ENCODE measurements around the gene GSN. TPM values are rescaled to one million over a fixed set of nuclear protein-coding genes. Genes with fewer than 3 reads are reported as not detected.

The GSN gene
- total RNA-seq (1 to 10 TPM; 7.0 to 7.9 TPM), polyA plus RNA-seq (1 to 10 TPM; 2.0 to 3.3 (median 3.0) TPM), total RNA-seq (1.5 to 7.6 (median 4.2) reads per million in 6 experiments)

DNA sequence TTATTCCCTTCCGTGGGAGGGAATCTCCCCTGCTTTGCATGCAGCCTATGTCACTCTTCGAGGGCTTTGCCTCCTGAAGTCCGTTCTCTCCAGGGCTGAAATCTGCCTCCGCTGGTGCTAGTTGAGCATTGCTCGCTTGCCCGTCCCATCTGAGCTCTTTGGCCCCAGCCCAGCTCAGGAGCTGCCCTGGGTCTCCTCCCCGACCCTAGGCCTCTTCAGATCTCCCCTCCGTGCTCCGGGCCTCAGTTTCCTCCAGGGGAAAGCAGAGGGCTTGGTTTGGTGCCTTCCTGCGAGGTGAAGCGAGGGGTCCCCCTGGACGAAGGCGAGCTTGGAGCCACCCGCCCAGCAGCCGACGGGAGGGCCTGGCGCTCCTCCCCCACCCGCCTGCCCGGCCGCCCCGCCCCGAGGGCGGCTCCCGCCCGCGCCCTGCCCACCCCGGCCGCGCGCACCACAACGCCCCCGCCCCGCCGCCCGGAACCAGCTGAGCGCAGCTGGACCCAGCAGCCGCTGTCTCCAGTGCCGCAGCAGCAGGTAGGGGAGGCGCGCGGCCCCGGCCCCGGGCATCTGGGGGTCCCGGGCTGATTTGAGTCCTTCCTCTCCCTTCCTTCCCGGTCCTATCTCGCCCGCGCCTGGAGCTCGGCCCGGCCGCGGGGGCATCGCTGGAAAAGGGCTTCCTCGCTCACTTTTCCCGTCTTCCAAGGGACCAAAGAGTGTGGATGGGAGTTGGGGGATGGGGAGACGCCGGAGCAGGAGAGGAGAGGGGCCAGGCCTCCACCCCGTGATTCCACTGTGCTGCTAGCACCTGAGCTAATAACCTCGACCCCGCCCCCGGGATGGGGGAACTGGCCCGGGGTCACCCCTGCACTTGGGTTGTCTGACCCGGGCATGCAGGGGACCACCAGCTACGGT, at the start of gene GSN:
TSS of gene GSN (plus strand) at position 474 of the 909 bp plus-strand sequence. CDS start 33,810 bp downstream, outside the sequence.
- Mint-ChIP-seq H3K4me1 (peaks cover 6 to 47% (median 18%) of the 10 kb centered on the region in 4 donors), H3K4me3 (peak within 1 kb of the TSS; percentile 73 to 88 (median 83)), H3K9me3 (no peaks in the 10 kb centered on the region), H3K27ac (peak within 1 kb of the TSS in 7 of 10 donors; percentile 3 to 62 (median 35)), H3K36me3 (peaks cover 0 to 2% (median 0%) of the 10 kb centered on the region in 3 donors), H3K27me3 (peaks cover 0 to 16% (median 7%) of the 10 kb centered on the region in 5 donors)
- DNase-seq = peak; percentile 4 to 68 (median 32)
- POLR2A ChIA-PET = no interaction called here
- peak; percentile 78 to 92 for ATAC-seq

DNA sequence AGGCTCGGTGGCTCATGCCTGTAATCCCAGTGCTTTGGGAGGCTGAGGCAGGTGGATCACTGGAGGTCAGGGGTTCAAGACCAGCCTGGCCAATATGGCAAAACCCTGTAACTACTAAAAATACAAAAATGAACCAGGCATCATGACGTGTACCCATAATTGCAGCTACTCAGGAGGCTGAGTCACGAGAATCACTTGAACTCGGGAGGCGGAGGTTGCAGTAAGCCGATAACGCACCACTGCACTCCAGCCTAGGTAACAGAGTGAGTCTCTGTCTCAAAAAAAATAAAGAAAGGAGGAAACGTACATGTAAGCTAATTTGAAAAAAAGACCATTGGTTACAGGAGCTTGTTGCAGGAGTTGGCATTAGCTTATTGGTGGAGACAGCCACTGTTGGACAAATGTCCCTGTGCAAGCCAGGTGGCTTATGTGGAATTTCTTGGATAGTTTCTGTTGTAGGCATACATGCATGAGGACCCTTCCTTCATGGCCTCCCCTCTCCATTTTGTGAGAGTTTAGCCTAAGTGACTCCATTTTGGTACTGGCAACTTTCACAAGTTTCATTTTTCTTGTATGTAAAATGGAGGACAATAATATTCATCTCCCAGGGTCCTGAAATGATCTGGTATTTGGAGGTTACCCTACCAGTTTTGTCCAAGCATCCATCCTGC, 49.5 kb upstream of the GSN start:
- ATAC-seq = no peak
- POLR2A ChIA-PET = no interaction called here

DNA sequence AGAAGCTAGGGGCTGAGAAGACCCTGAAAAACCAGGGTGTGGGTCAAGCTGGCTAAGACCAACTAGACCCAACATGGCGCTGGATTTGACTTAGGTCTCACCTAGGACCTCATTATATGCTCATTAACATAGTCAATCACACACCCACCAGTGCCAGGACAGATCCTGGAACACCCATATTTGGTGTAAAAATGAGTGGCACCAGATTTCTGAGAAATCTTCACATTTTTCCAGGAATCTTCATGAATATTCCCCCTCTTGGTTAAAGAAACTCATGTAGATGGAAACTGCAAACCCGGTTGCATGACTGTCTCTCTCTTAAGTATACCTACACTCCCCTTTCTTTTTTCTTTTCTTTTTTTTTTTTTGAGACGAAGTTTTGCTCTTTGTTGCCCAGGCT, 48.4 kb upstream of the GSN start:
- Mint-ChIP-seq H3K9me3 (no peaks in the 10 kb centered on the region), H3K27ac (no peak overlapping the region), H3K4me3 (no peak overlapping the region), H3K4me1 (peaks cover 0 to 2% (median 0%) of the 10 kb centered on the region in 4 donors), H3K36me3 (peaks cover 0 to 2% (median 0%) of the 10 kb centered on the region in 3 donors), H3K27me3 (no peaks in the 10 kb centered on the region)
- ATAC-seq (no peak), DNase-seq (no peak)
- POLR2A ChIA-PET = no interaction called here

More for the DNA sequence above, 49.5 kb upstream of the GSN start:
- Mint-ChIP-seq H3K27me3 (no peaks in the 10 kb centered on the region), H3K36me3 (peaks cover 0 to 2% (median 0%) of the 10 kb centered on the region in 3 donors), H3K4me1 (peaks cover 0 to 4% (median under 1%) of the 10 kb centered on the region in 4 donors), H3K9me3 (no peaks in the 10 kb centered on the region), H3K4me3 (no peak overlapping the region), H3K27ac (no peak overlapping the region)
- no peak for DNase-seq

DNA sequence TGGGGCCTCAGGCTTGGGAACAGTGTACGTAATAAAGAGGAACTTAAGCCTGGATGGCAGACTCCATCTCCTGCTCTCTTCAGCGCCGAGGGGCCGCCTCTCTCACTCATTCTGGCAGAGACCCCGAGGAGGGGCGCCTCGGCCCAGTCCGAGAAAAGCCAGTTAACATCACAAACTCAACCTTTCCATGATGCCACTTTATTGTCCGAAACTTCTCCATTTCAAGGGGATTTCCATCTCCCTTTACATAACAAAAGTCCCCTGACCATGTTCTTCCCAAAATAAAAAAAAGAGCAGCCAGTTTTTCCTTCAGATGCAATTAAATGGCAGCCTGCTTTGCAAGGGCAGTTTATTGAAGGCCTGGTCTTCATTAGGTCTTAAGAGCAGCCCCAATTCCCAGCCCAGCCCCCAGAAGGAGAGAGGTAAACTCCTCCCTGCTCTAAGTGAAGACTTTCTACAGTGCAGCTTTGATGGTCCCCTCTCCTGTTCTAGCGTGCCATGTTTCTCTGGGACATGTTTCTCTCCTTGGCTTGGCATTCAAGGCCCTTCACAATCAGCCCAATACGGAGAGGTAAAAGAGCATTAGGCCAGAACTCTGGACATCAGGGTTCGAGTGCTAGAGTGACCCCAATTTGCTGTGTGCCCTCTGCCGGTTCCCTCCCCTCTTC, 46.8 kb upstream of the GSN start:
- no peak overlapping the region for H3K4me3 Mint-ChIP-seq
- no peak for ATAC-seq
- peaks cover 0 to 2% (median 0%) of the 10 kb centered on the region in 3 donors for H3K36me3 Mint-ChIP-seq
- no peak for DNase-seq
- H3K27ac Mint-ChIP-seq = peak overlapping the region in 1 of 10 donors; percentile 17
- H3K4me1 Mint-ChIP-seq = peaks cover 0 to 2% (median 0%) of the 10 kb centered on the region in 4 donors
- no peaks in the 10 kb centered on the region for H3K9me3 Mint-ChIP-seq
- H3K27me3 Mint-ChIP-seq = no peaks in the 10 kb centered on the region
- POLR2A ChIA-PET = no interaction called here

DNA sequence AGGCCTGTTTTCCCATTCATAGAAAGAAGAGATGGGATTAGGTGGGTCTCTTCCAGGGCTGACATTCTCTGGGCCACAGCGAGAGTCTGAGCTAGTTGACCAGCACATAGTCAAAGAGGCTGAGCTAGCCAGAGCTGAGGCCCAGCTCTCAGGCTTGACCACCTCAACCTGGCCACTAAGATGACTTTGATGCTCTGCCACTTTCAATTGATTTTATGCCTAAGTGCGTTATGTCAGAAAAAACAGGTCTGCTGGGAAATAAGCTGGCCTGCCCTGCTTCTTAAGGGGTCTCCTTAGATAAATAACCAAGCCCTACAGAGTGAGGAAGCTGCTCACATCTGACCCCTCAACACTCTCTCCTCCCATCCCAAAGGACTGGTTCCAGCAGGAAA, 46.3 kb upstream of the GSN start:
- POLR2A ChIA-PET = no interaction called here
- Mint-ChIP-seq H3K9me3 (no peaks in the 10 kb centered on the region), H3K27ac (peak overlapping the region in 1 of 10 donors; percentile 17), H3K27me3 (no peaks in the 10 kb centered on the region), H3K4me3 (no peak overlapping the region), H3K36me3 (peaks cover 0 to 2% (median 0%) of the 10 kb centered on the region in 3 donors), H3K4me1 (peaks cover 0 to 2% (median 0%) of the 10 kb centered on the region in 4 donors)
- ATAC-seq (no peak), DNase-seq (no peak)

DNA sequence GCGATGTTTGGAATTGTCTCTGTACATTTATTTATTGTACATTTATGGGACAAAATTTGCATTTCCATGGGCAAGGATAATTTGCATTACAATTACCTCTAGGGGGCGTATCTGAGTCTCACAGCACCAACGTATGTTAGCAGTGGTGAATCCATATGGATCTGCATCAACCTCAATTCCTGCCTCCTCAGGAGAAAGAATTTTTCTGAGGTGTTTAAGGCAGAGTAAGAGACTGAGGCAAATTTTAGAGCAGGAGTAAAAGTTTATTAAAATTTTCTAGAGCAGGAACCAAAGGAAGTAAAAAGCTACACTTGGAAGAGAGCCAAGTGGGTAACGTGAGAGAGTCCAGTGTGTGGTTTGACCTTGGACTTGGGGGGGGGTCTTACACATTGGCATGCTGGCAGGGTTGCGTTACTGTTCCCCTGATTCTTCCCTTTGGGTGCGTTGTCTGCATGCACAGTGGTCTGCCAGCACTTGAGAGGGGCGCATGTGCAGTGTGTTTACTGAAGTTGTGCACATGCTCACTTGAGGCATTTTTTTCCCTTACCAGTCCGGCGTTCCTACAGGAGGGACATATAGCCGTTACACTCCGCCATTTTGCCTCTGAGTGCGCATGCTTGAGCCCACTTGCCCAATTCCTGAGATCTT, 45.3 kb upstream of the GSN start:
- POLR2A ChIA-PET = no interaction called here
- Mint-ChIP-seq H3K4me1 (peaks cover 0 to 2% (median 0%) of the 10 kb centered on the region in 4 donors), H3K36me3 (peaks cover 0 to 2% (median 0%) of the 10 kb centered on the region in 3 donors), H3K27me3 (no peaks in the 10 kb centered on the region), H3K27ac (no peak overlapping the region), H3K4me3 (no peak overlapping the region), H3K9me3 (no peaks in the 10 kb centered on the region)
- no peak for DNase-seq
- no peak for ATAC-seq

DNA sequence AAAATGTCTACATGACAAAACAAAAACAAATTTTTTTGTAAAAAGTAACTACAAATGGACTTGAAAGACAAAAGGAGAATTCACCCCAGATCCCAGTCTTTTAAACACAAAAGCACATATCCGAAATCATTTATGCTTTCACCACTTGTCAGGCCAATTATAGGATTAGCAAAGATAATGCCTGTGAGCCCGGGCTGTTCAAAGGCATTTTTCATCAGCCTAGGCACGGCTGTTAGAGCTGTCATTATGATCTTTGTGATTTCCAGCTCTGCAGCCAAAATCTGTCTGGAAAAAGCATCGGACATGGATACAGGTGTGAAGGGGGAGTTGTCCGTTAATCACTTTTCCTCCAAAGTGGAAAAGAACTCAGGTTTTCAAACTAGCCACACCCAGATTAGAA, 42.7 kb upstream of the GSN start:
- H3K4me1 Mint-ChIP-seq = peaks cover 0 to 4% (median under 1%) of the 10 kb centered on the region in 4 donors
- peaks cover 0 to 6% (median 0%) of the 10 kb centered on the region in 3 donors for H3K36me3 Mint-ChIP-seq
- H3K4me3 Mint-ChIP-seq = no peak overlapping the region
- no peaks in the 10 kb centered on the region for H3K9me3 Mint-ChIP-seq
- H3K27ac Mint-ChIP-seq = no peak overlapping the region
- DNase-seq (no peak), ATAC-seq (no peak)
- no peaks in the 10 kb centered on the region for H3K27me3 Mint-ChIP-seq
- POLR2A ChIA-PET = no interaction called here

DNA sequence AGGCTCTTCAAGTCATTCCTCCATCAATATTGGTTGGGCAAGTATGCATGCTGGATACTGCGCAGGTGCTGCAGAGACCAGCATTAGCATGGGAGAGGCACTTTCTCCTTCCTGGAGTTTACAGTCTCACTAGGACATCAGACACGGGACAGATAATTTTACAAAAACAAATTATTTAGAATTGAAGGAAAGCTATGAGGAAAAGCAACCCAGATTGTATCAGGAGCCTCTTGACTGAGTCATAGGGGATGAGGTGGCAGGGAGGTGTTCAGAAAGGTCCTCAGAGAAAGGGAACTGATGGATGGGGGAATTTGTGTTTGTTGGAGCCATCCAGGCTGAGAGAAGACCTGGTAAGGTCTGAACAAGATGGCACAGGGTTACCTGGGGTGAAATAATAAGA, 41.8 kb upstream of the GSN start:
- DNase-seq (no peak), ATAC-seq (no peak)
- Mint-ChIP-seq H3K4me1 (peaks cover 0 to 4% (median under 1%) of the 10 kb centered on the region in 4 donors), H3K36me3 (peaks cover 0 to 10% (median 5%) of the 10 kb centered on the region in 3 donors), H3K27me3 (no peaks in the 10 kb centered on the region), H3K4me3 (no peak overlapping the region), H3K27ac (no peak overlapping the region), H3K9me3 (no peaks in the 10 kb centered on the region)
- POLR2A ChIA-PET = no interaction called here

DNA sequence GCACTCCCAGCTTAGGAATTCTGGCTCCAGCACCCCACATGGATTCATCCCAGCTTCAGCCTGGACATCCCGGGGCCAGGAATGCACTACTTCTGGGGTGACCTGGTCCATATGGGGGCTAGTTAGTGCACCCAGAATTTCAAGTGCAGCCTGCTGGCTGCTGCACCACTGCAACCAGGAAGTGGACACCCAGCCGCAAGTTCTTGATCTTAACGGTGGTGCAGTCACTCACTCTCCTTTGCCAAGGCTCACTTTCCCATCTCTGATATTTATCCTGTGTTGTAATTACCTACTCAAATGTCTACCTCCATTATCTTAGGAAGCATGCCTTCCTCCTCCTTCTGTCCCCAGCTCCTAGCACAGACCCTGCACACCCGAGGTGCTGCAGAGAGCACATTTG, 40.1 kb upstream of the GSN start:
- POLR2A ChIA-PET = no interaction called here
- no peaks in the 10 kb centered on the region for H3K27me3 Mint-ChIP-seq
- peak overlapping the region in 1 of 10 donors; percentile 55 for H3K27ac Mint-ChIP-seq
- H3K4me3 Mint-ChIP-seq = no peak overlapping the region
- H3K9me3 Mint-ChIP-seq = no peaks in the 10 kb centered on the region
- peaks cover 0 to 19% (median 16%) of the 10 kb centered on the region in 3 donors for H3K36me3 Mint-ChIP-seq
- no peak for ATAC-seq
- DNase-seq = no peak
- H3K4me1 Mint-ChIP-seq = peaks cover 0 to 4% (median under 1%) of the 10 kb centered on the region in 4 donors

DNA sequence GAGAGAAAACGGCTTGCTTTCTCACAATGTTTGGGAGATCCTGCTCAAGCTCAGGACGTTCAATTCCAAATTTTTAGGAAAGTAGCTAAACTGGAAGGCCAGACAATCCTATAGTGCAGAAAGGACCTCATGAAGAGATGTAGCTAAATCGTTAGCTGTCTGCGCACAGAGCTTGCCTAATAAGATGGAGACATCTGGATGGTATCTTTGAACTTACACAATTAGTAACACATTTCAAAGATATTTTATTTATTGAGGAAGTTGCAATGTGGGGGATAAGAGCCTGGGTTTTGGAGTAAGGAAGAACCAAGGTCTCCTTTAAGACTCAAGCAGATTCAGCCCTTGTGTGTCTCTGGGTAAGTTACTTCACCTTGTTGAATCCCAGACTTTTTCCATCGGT, 37.7 kb upstream of the GSN start:
- Mint-ChIP-seq H3K9me3 (no peaks in the 10 kb centered on the region), H3K27ac (no peak overlapping the region), H3K27me3 (no peaks in the 10 kb centered on the region), H3K36me3 (peaks cover 0 to 22% (median 19%) of the 10 kb centered on the region in 3 donors), H3K4me1 (peaks cover 0 to 2% (median under 1%) of the 10 kb centered on the region in 4 donors), H3K4me3 (no peak overlapping the region)
- ATAC-seq (no peak), DNase-seq (no peak)
- POLR2A ChIA-PET = no interaction called here

DNA sequence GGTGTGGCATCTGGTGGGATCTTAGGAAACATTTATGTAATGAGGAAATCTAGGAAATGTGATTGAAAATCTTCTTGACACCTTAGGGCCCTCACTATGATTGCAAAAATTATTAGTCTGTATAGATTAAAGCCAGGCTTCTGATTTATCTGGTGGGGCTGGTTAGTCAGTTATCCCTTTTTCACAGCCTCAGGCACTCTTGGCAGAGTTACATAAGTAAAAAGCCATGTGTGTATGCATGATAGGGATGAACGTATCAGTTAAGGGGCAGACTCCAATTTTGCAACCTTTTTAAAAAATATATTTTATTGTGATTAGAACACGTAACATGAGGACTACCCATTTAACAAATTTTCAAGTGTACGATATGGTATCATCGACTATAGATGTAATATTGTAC, 35.7 kb upstream of the GSN start:
- Mint-ChIP-seq H3K4me1 (peaks cover 0 to 2% (median under 1%) of the 10 kb centered on the region in 4 donors), H3K36me3 (peaks cover 0 to 29% (median 21%) of the 10 kb centered on the region in 3 donors), H3K4me3 (no peak overlapping the region), H3K27ac (no peak overlapping the region), H3K27me3 (no peaks in the 10 kb centered on the region), H3K9me3 (no peaks in the 10 kb centered on the region)
- DNase-seq (no peak), ATAC-seq (no peak)
- POLR2A ChIA-PET = no interaction called here
